Activated T-cell treated with anti-CD3 and anti-CD28 coated beads for 24 hours (primary cell): ENCODE data around the gene OPTN.
A peak's percentile ranks its signal among the peaks of the same experiment; 100 is the strongest.
"Not testable (repeated sequence)": the region's sequence is repeated elsewhere in the genome, so short reads cannot be mapped to it uniquely, and the experiment has no call there.

Source experiments
- DNase-seq: peaks from one replicate; pipeline ENCODE4 v3.0.0-alpha.2; 2020; ENCODE audit warnings: low read depth

Gene OPTN

DNA sequence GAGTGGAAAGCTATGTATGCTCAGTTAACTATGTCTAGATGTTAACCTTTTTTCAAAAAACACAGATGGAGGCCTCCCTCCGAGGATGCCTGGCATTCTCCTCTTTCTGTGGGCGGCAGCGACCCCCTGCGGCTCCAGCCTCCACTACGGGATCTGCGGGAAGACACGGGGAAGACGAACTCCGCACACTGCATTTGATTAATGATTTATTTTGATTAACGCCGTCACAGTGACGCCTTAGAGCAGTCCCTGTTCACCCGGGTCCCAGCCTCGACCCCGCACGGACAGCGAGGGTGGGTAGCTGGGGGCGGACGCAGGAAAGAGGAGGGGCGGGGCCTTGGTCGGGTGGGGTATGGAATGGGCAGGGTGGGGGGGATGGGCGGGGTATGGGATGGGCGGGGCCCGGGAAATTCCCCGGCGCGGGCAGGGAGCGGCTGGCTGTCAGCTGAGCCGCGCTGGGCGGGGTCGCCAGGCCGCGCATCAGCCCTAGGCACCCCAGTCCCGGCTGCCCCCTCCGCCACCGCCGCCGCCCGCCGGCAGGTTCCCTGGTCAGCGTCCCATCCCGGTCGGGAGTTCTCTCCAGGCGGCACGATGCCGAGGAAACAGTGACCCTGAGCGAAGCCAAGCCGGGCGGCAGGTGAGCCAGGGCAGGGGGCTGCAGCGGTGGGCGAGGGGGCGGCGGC is at the start of gene OPTN:
OPTN (plus strand) TSS at position 498 of the 683 bp plus-strand sequence. CDS start 8,960 bp downstream, outside the sequence.
- DNase-seq, result peak; percentile 68

DNA sequence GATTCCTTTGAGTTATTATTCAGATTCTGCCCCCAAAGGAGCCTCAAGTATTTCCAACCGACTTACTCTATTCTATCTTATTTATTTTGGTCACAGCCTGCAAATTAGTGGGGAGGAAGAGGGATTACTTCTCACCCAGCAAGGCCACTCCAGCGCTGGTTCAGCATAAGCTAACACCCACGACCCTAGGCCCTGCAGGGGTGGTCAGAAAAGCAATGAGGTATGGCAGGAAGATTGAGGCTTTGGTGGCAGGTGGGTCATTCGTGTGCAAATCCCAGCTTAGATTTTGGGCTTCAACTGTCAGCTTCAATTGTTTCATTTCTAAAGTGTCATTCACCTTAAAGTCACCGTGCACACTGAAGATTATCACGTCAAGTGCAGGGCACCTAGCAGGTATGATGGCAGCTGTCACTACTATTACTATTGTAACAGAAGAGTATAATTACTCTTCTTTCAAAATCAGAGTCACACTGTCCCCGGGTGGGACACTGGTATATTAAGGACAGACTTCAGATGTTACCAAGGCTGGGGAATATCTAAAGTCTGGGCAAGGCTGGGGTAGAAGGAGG is 48.8 kb upstream of the OPTN start:
- no peak for DNase-seq

DNA sequence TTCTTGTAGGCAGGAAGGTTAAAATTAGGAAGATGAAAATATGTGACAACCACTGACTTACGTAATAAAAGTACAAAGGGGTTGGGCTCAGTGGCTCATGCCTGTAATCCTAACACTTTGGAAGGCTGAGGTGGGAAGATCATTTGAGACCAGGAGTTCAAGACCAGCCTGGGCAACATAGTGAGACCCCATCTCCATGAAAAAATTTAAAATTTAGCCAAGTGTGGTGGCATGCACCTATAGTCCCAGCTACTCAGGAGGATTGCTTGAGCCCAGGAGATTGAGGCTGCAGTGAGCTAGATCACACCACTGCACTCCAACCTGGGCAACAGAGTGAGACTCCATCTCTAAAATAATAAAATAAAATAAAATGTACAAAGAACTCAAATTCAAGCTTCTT is 46.8 kb upstream of the OPTN start:
- DNase-seq, result not testable (repeated sequence)

DNA sequence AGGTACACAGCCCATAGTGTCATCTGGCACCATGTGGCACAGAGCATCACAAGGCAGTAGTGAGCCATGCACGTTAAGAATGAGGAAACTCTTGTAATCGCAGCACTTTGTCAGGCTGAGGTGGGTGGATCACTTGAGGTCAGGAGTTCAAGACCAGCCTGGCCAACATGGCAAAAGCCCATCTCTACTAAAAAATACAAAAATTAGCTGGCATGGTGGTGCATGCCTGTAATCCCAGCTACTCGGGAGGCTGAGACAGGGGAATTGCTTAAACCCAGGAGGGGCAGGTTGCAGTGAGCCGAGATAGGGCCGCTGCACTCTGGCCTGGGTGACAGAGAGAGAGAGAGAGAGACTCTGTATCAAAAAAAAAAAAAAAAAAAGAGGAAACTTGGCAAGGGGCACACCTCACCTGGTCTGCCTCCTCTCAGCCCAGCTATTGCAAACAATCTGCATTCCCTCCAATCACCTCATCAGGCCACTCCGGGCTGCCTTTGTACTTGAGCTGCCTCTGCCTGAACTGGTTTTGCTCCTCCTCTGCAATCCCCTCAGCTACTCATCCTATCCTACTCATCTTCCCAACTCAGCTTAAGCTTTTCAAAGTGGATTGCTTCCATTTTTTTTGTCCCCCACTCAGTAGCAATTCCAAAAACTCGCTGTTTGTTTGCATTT is 46.0 kb upstream of the OPTN start:
- no peak for DNase-seq

DNA sequence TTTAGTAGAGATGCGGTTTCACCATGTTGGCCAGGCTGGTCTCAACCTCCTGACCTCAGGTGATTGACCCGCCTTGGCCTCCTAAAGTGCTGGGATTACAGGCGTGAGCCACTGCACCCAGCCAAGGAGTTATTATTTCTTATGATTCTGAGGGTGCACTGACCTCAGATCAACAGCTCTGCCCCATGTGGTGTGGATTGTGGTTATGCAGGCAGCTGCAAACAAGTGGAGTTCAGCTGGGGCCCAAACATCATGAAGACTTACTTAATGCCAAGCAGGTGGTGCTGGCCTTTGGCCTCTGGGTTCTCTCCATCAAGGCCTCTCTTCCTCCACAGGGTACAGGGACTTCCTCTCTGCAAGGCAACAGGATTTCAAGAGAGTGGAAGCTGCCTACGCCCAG is 45.1 kb upstream of the OPTN start:
- no peak for DNase-seq

DNA sequence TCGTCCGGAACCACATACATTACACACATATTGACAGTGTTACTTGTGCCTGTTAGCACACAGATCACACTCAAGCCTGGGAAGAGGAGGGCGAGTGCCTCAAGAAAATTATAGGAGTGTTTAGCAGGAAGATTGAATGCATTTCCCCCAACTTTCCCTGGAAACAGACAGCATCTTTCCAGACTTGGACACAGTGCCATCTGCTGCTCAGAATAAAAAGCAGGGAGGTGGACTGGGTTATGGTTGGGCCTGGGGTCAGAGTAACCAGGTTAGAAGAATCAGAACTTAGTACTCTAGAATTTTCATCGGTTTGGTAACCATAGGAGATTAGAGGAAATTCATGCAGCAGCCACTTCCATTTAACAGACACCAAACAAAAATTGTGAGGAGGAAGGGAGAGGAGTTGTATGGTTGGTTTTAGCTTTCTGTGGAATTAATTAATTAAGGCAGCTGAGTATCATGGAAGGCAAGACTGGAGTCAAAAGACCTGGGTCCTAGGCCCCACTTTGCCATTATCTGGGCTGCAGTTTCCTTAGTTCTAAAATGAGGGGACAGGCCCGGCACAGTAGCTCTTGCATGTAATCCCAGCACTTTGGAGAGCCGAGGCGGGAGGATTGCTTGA is 43.4 kb upstream of the OPTN start:
- no peak for DNase-seq

- peak; percentile 1 for DNase-seq
Measured at GRCh38 chr10:13062803-13063202, 37.2 kb upstream of the OPTN start.

DNA sequence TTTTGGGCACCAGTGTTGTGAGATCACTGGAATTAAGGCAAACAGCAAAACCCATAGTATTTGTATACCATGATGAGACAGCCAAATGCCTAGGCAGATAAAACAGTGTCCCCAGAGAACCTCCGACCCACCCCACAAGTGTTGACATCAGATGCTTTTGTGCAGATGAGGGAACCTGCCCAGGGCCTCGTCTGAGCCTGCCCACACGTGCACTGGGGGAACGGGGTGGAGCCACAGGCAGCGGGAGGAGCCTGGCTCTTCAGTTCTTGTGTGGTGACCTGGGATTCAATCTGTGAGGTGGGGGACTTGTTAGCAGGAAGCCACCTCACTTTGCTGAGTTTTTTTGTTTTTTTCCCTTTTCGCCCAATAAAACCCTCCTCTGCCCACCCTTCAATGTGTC is 33.4 kb upstream of the OPTN start:
- DNase-seq, result no peak

- DNase-seq, result no peak
Measured at GRCh38 chr10:13067431-13067830, 32.5 kb upstream of the OPTN start.

DNA sequence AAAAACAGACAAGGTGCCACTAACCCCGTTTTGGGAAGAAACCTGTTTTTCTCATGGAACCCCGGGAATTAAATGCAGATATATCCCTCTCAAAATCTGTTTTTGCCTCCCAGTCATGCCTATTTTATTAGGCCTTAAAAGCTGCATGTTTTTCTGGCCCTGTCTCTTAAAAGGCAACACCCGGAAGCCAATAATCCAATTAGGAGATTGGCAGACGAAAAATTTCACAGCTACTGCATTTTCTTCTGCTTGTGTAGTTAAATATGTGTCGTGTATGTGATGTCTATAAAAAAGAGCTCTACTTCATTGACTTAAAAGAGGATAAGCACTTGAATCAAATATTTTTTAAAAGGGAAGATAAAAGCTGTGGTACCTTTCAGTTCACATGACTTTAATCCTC is 31.9 kb upstream of the OPTN start:
- no peak for DNase-seq

- DNase-seq, result no peak
Measured at GRCh38 chr10:13068484-13068883, 31.5 kb upstream of the OPTN start.

- DNase-seq, result no peak
Measured at GRCh38 chr10:13072339-13072738, 27.6 kb upstream of the OPTN start.

DNA sequence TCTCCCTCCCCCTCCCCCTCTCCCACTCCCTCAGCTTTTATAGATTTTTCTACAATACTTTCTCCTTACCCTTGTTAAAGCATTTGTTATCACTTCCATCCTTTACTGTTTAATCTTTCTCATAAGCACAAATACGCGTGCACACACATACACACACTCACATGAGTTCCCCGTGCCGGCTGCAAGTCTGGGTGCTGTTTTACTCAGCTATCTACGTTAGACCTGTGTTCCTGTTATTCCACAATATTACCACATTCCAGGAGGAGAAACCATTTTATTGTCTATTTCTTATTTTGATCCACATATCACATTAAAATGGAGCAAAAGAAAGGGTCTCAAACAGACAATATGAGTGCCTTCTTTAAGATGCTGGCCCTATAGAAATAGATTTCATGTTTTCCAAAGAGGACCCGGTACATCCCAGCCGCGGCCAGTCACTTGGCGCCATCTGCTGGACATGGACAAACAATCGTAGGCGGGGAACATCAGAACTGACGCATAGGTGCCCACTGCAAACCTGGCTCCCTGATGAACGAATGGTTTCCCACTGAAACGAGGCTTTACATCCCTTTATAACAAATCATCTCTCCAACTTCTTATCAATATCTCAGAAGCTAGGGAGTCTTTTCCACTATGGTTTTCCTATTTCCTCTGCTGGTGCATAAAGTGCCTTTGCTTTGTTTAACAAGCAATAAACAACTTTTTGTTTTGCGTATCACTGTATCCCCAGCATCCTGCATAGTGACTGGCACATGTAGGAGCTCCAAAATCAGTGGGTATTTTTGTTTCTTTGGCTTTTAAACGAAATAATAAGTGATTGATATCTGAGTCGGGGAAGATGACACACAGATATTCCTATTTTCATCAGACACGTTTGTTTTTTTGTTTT is 25.2 kb upstream of the OPTN start:
- DNase-seq, result peak; percentile 43

GRCh38 chr10:13078912-13079775 is 20.8 kb upstream of the OPTN start:
- no peak for DNase-seq

GRCh38 chr10:13079776-13080050 is 20.2 kb upstream of the OPTN start:
- no peak for DNase-seq

DNA sequence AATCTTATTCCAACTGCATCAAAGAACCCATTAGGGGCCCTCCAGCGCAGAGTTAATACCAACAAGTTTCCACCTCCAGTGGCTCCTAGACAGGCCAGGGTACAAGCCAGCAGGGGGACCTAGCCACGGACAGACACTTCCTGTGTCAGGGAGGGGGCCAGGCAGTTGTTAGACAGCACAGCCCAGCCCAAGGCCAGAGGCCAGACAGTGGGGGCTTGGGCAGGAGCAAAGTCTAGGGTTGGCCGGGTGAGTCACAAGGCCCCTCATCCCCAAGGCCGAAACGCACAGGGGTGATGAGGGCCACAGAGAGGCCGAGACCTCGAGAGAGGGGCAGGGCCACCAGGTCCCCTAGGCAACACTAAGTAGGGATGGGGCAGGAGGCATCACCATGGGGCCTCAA is 19.3 kb upstream of the OPTN start:
- DNase-seq, result no peak

DNA sequence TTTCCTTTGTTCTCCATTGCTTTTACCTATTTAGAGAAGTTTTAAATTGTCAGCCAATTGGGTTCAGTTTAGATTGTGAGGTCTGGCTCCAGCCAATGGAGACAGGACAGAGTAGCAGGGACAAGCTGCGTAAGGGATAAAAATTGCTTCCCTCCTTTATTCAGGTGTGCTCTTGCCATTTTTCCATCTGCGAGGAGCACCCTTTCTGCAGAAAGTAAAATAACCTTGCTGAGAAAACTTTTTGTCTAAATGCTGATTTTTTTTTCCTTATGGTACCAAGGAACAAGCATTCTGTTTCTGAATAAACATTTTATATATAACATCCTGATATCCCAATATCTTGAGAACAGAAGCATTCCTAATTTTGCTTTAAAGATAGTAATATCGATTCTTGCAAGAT is 16.3 kb upstream of the OPTN start:
- not testable (repeated sequence) for DNase-seq

- no peak for DNase-seq
Measured at GRCh38 chr10:13086056-13086455, 13.9 kb upstream of the OPTN start.

DNA sequence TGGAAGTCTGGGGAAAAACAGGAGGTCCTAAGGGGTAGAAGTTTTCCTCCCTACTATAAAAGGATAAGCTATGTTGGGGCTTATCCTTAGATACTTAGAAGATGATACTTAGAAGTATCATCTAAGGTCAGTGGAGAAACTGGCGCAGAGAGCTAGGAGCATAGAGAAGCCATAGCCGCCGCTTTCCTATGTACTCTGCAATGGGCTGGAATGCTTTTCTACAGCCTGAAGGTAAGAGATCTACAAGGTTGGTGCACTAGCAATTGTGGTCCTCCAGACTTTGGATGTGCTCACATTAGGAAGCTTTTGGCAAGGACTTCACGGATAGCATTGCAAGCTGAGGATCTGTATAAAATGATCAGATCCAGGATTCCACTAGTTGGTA is 12.4 kb upstream of the OPTN start:
- no peak for DNase-seq

DNA sequence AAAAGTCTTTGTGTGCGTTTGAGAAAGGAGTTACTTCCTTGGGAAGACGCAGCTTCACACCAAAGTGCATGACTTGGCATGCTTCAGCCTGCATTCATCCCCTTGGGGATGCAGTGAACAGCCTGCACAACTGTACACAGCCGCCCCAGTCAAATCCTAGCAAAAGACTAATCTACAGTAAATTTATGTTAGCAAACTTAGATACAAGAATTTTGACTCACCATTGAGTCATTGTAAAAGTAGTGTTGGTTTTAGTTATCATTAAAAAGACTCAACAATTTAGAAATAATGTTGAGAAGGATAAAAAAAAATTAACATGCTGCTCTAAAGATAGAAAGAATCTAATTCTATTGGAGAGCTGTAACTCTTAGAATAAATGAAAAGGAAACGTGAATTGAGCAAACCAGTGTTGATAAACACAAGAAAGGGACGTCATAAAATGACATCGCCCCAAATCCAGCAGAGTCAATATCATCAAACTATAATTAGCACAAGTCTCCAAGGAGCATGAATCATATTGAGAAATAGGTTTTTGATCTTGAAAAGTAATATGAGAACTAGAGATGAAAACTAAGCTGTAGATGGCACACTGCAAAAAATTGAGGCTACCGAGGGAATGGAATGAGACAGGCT is 11.9 kb upstream of the OPTN start:
- DNase-seq, result no peak

DNA sequence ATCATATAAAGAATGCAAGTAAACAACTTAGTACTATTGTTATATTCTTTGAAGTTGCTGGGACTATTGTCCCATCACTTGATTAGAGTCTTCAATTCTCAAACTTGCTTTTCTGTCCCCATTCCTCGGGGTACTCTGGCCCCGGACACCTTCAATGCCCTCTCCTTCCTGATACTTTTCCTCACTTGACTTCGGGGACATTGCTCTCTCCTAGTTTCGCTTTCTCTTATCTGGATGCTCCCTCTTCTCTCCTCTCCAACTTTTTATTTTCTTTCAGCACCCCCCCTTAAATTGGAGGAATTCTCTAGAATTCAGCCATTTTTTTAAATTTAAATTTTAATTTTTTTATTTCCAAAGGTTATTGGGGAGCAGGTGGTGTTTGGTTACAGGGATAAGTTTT is 10.6 kb upstream of the OPTN start:
- DNase-seq, result no peak
